IPS DF 6.9 (cell line): ENCODE results near the gene SMTNL1.

Experiments used
- DNase-seq: peaks from one replicate; pipeline ENCODE4 v3.0.0-alpha.2; 2013; ENCODE audit warnings: low read depth, low spot score
- H3K27ac ChIP-seq: one replicate; pipeline ENCODE4 v1.5.1; 2013; ENCODE audit warnings: low read length, control low read depth
- H3K27me3 ChIP-seq: 2 replicates; pipeline ENCODE4 v1.6.1; 2013; ENCODE audit warnings: mild to moderate bottlenecking, low read length; ENCODE audit not compliant: control insufficient read depth, insufficient read depth
- H3K36me3 ChIP-seq: 2 replicates; pipeline ENCODE4 v1.6.1; 2013; ENCODE audit warnings: low read length; ENCODE audit not compliant: control insufficient read depth, insufficient read depth
- H3K4me1 ChIP-seq: 2 replicates; pipeline ENCODE4 v1.6.1; 2013; ENCODE audit warnings: low read length; ENCODE audit not compliant: control insufficient read depth, insufficient read depth
- H3K4me3 ChIP-seq: 2 replicates; pipeline ENCODE4 v1.5.1; 2013; ENCODE audit warnings: mild to moderate bottlenecking, low read length
- H3K9me3 ChIP-seq: 2 replicates; pipeline ENCODE4 v1.6.1; 2013; ENCODE audit warnings: low read length, inconsistent platforms; ENCODE audit not compliant: control insufficient read depth, insufficient read depth
- WGBS: extraction: QIAGEN DNeasy Blood & Tissue Kit; methylation state at CpG from one replicate; pipeline ENCODE4 v1.1.7; 2013; ENCODE audit warnings: mixed read lengths, missing lambda C conversion rate; ENCODE audit not compliant: insufficient read length, insufficient coverage; 5-methylcytosine and 5-hydroxymethylcytosine counted together

The SMTNL1 gene

DNA sequence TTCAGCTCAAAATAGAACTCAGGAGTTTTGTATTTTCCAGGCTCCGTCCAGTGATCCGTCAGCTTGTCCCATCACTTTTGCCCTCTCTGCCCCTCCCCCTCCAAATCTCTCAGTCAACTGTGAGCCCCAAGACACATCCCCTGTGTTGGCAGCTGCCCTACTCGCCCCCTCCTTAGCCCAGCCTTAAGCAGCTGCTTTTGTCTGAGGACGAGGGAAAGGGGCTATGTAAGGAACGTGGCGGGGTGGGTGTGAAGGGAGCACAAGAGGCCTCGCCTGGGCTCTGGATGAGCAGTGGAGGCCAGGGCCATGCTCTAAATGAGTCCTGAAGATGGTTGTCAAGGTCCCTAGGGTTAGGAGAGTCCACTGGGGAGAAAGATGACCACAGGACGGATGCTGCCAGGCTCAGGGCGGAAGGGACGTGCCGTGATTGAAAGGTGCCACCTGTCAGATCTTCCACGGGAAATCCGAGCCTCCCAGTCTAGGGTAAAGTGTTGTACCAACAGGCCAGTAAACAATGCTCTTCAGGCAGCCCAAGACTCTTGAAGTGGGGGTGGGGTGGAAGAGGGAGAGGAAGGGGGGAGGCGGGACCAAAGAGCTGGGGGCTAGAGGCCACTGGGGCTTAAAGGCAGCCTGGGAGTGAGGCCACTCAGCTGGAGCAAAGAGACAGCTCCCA, at the start of gene SMTNL1:
TSS of gene SMTNL1 (plus strand) at position 649 of the 673 bp plus-strand sequence. CDS start 5,048 bp downstream, outside the sequence.
- H3K27ac ChIP-seq: no peak within 1 kb of the TSS
- H3K27me3 ChIP-seq: no peaks in the 10 kb centered on the region
- no CpG with 5 or more reads among the region's 14 CpGs for WGBS
- no peaks in the 10 kb centered on the region for H3K9me3 ChIP-seq
- peaks cover 5% of the 10 kb centered on the region for H3K4me1 ChIP-seq
- no peak within 1 kb of the TSS for H3K4me3 ChIP-seq
- no peak for DNase-seq
- no peaks in the 10 kb centered on the region for H3K36me3 ChIP-seq

GRCh38 chr11:57487920-57488659, 49.3 kb upstream of the SMTNL1 start:
- Histone ChIP-seq H3K9me3 (no peaks in the 10 kb centered on the region), H3K27me3 (no peaks in the 10 kb centered on the region), H3K27ac (no peak overlapping the region), H3K4me3 (no peak overlapping the region), H3K36me3 (0 out of 2 replicates have a peak, but pooled peaks cover 2% of the 10 kb centered on the region), H3K4me1 (0 out of 2 replicates have a peak, but pooled peaks cover 2% of the 10 kb centered on the region)
- DNase-seq: no peak
- WGBS: no CpG with 5 or more reads among the region's 6 CpGs

GRCh38 chr11:57490456-57491248, 46.7 kb upstream of the SMTNL1 start:
- Histone ChIP-seq H3K27ac (no peak overlapping the region), H3K4me3 (no peak overlapping the region), H3K9me3 (no peaks in the 10 kb centered on the region), H3K36me3 (0 out of 2 replicates have a peak, but pooled peaks cover 2% of the 10 kb centered on the region), H3K4me1 (peaks cover 6% of the 10 kb centered on the region; the same call in 1 of the 2 replicates), H3K27me3 (no peaks in the 10 kb centered on the region)
- DNase-seq: no peak
- WGBS: no CpG with 5 or more reads among the region's 9 CpGs

DNA sequence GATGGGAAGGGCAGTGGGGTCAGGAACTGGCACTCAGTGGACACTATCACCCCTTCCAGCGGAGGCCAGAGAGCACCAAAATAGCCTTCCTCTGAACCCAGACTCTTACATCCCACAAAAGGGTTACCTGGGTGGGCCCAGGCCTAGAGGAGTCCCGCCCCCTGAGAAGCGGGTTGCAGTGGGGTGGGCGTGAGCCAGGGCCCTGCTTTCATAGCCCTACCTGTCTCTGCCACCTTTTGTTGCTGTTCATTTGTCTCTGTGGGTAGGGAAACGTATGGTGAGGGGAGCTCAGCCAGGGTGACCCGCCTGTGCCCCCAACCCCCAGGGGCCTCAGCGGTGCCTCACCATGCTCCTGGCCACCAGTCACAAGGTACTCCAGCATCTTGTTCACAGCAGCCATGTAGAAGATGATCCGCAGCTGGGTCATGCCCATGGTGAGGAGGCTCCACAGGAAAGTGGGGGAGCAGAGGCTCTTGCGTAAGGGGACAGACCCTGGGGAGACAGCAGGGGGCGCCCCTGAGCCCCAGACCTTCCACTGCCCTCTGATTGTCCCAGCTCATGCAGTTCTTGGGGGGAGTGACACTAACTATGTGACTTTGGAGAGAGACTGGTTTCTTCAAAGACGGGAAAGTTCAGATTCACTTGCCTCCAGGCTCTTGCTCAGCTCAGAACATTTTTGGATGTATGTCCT, 45.9 kb upstream of the SMTNL1 start:
- Histone ChIP-seq H3K36me3 (0 out of 2 replicates have a peak, but pooled peaks cover 2% of the 10 kb centered on the region), H3K4me1 (peaks cover 6% of the 10 kb centered on the region; the same call in 1 of the 2 replicates), H3K9me3 (no peaks in the 10 kb centered on the region), H3K27me3 (no peaks in the 10 kb centered on the region), H3K27ac (no peak overlapping the region), H3K4me3 (no peak overlapping the region)
- DNase-seq: no peak
- no CpG with 5 or more reads among the region's 11 CpGs for WGBS

DNA sequence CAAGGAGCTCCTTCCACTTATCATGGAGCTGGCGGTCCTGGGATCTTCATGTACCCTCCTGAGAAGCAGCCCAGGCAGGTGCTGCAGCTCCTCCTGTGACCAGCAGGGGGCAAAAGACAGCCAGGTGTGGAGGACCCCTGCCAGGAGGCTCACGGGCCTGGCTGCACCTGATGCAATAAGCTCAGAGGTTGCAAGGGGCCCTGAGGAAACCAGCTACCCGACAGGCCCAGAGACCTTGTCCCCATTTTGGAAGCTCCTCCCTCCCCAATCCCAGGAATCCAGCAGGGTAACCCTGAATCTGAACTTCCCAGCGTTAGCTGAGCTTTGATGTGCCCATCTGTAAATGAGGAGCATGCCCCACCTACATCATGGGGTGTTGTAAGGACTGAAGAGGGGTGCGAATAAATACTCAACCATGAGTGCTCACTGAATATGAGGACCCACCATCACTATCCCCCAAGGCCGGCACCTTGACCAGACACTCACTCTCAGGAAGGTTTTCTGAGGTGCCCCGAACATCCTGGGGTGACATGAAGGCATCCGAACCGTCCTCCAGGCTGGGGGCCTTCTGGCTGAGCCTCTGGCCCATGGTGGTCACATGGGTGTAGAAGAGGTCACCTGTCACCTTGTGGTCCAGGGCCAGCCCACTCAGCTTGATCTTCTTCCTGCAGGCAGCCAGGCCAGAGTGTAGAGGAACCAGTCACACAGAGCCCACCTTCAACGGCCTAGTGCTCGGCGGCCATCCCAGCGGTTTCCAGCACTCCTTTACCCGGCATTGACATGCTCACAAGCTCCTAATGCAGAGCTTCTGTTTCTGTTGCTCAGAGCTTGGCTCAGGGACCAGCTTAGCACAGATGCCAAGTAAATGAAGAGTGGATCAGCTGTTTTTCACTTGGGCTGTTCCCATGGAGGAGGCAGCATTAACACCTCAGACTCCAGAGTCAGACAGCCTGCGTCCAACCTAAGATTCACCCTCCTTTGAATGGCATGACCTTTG, 43.6 kb upstream of the SMTNL1 start:
- Histone ChIP-seq H3K27ac (no peak overlapping the region), H3K4me1 (peaks cover 6% of the 10 kb centered on the region; the same call in 1 of the 2 replicates), H3K36me3 (0 out of 2 replicates have a peak, but pooled peaks cover under 1% of the 10 kb centered on the region), H3K27me3 (no peaks in the 10 kb centered on the region), H3K4me3 (no peak overlapping the region), H3K9me3 (no peaks in the 10 kb centered on the region)
- peak; percentile 78 for DNase-seq
- no CpG with 5 or more reads among the region's 15 CpGs for WGBS

- 100% methylated on average over 1 of the region's 9 CpGs for WGBS
- no peak for DNase-seq
- H3K36me3 ChIP-seq: 0 out of 2 replicates have a peak, but pooled peaks cover 4% of the 10 kb centered on the region
- H3K27me3 ChIP-seq: no peaks in the 10 kb centered on the region
- no peak overlapping the region for H3K27ac ChIP-seq
- peaks cover 18% of the 10 kb centered on the region for H3K4me1 ChIP-seq
- H3K4me3 ChIP-seq: no peak overlapping the region
- H3K9me3 ChIP-seq: no peaks in the 10 kb centered on the region
Measured at GRCh38 chr11:57496109-57496820, 41.1 kb upstream of the SMTNL1 start.

DNA sequence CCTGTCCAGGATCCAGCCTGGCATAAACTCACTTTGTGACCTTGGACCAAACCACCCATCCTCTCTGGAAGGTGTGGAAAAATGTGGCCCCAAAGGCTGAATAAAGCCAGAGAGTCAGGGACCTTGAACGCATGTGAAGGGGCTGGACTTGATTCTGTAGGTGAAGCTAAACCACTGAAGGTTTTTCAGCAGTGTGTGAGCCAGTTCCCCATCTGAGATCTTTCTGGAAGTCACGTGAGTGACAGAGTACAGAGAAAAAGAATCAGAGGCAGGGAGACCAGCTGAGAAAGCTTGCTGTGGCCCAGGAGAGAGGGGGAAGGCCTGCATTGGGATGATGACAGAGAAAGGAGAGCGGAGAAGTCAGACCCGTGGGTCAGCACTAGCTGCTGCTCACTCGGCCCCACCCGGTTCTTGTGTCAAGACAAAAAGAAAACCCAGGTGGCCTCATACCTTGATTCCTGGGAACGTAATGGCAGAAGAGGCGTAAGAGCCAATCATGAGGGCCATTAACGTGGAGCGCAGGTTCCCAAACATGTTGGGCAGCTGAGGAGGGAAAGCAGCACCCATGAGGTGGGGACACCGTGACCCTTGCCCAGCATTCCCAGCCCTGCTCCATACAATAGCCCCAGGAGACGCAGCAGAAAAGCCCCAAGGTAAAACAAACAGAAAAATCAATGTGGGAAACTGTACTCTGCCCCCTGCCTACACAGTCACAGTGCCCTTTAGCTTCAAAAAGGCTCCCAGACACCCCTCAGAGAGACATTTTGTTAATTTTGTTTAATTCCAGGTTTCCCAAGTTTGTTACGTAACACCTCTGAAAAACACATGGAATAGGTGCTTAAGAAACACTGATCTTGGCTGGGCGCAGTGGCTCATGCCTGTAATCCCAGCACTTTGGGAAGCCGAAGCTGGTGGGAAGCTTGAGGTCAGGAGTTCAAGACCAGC, 39.8 kb upstream of the SMTNL1 start:
- Histone ChIP-seq H3K4me1 (peaks cover 17% of the 10 kb centered on the region), H3K27me3 (no peaks in the 10 kb centered on the region), H3K27ac (no peak overlapping the region), H3K4me3 (no peak overlapping the region), H3K9me3 (no peaks in the 10 kb centered on the region), H3K36me3 (0 out of 2 replicates have a peak, but pooled peaks cover 4% of the 10 kb centered on the region)
- DNase-seq: no peak
- no CpG with 5 or more reads among the region's 15 CpGs for WGBS

DNA sequence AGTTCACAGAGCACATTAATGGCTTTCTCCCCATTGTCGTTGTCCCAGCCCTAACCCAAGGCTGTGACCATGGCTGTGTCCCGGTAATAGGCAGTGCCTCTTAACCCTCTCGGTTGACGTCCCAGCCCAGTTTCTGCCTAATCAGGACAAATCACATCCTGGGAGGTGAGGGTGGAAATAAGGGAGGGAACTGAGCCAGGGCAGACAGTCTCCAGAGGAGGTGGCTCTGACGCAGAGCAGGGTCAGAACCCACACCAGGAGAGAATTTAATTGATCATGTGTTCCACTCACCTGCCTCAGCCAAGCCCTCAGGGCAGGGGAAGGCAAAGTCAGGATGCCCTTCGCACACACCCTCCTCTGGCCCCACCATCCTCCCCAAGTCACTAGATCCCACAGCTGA, 38.9 kb upstream of the SMTNL1 start:
- Histone ChIP-seq H3K36me3 (0 out of 2 replicates have a peak, but pooled peaks cover 4% of the 10 kb centered on the region), H3K4me3 (no peak overlapping the region), H3K9me3 (no peaks in the 10 kb centered on the region), H3K4me1 (peaks cover 17% of the 10 kb centered on the region), H3K27ac (no peak overlapping the region), H3K27me3 (no peaks in the 10 kb centered on the region)
- DNase-seq: no peak
- WGBS: no CpG with 5 or more reads among the region's 6 CpGs
